Pancreas (tissue), 10 donors: ENCODE results near the gene KIF16B. TPM values are rescaled to one million over a fixed set of nuclear protein-coding genes. Genes with fewer than 3 reads are reported as not detected.
A peak's percentile ranks its signal among the peaks of the same experiment; 100 is the strongest.

ENCODE experiments used
- ATAC-seq, 4 donors: fragments of 200-7000 bp; cut with Tn5 transposase; one replicate each; pipeline versions ENCODE4 v1.8.0 to v1.9.1; 2020; ENCODE audit warnings: mild to moderate bottlenecking in 4 of 4, moderate library complexity in 4 of 4
- DNase-seq, 6 donors: peaks; one replicate each; pipeline ENCODE4 v3.0.0-alpha.2; 2020
- FAIRE-seq: peaks from 2 replicates; lab custom pipeline; 2012; peaks lifted over from hg19 to GRCh38; lab: Jason Lieb, UNC
- H3K27ac ChIP-seq, 4 donors: fragments of 200-600 bp; sonication (generic); 1 replicate in 3 of 4; 2 replicates in 1 of 4; pipeline versions ENCODE4 v1.5.0 to v1.8.0; 2020
- H3K27me3 ChIP-seq, 4 donors: fragments of 200-600 bp; one replicate each; pipeline ENCODE4 v1.8.0; 2021
- H3K36me3 ChIP-seq, 3 donors: fragments of 200-600 bp; sonication (generic) in 1 of 3; one replicate each; pipeline versions ENCODE4 v1.5.0 to v1.8.0; 2020 to 2021
- H3K4me1 ChIP-seq, 3 donors: fragments of 200-600 bp; one replicate each; pipeline ENCODE4 v1.8.0; 2021
- H3K4me3 ChIP-seq, 4 donors: fragments of 200-600 bp; sonication (generic) in 2 of 4; one replicate each; pipeline versions ENCODE4 v1.5.0 to v1.8.0; 2020 to 2021
- H3K9me3 ChIP-seq, 4 donors: fragments of 200-600 bp; one replicate each; pipeline ENCODE4 v1.8.0; 2021
- WGBS, 2 donors: extraction: QIAGEN DNeasy Blood & Tissue Kit; methylation state at CpG; one replicate each; pipeline ENCODE4 v1.1.7; 2013; 5-methylcytosine and 5-hydroxymethylcytosine counted together
- intact Hi-C, 3 donors: fragments of 100-400 bp; cut with DNase I; formaldehyde crosslinking; loops; one replicate each; pipeline versions ENCODE4 v1.11.1 to v1.14.2; 2022
- polyA plus RNA-seq, 2 donors: library from polyadenylated mRNA; stranded (reverse); fragments of 200-250 nt; gene quantifications; one replicate each; pipeline ENCODE4 v1.2.3, GENCODE V29; 2013
- total RNA-seq, 6 donors: library from RNA; stranded (reverse); fragmentation: NEBNext Ultra II Directional in 4 of 6; extraction: Animal tissue kit (Norgen Biotek cat#: 25700) in 4 of 6; gene quantifications; one replicate each; pipeline versions ENCODE4 v1.2.1 to v1.2.4, GENCODE V29; 2021 to 2023
- TF ChIP-seq, protein P1 (sequence below), 4 donors: fragments of 200-600 bp; sonication (generic) in 3 of 4; IDR thresholded peaks; one replicate each; pipeline versions ENCODE4 v1.5.0 to v1.8.0; 2021; ENCODE audit warnings: antibody characterized with exemption in 4 of 4
- donor health status: healthy with polysubstance abuse.
- donor health status: DM: no; HTN: no; CAD: no; lungs with moderate emphysema.
- donor health status: DM: no; HTN: no; CAD: no.
- donor health status: control.
- donor health status: control.
- donor health status: Bipolar disorder and iron deficiency.
- donor health status: DM: yes; HTN: yes; CAD: no.
- donor health status: DM: no; HTN: no; CAD: no.
- donor health status: DM: no; HTN: no; CAD: no.
- donor health status: DM: yes; HTN: yes; CAD: no.

The KIF16B gene
- total and polyA plus RNA-seq, 8 donors = 4.4 to 12.2 (median 7.3) TPM

DNA sequence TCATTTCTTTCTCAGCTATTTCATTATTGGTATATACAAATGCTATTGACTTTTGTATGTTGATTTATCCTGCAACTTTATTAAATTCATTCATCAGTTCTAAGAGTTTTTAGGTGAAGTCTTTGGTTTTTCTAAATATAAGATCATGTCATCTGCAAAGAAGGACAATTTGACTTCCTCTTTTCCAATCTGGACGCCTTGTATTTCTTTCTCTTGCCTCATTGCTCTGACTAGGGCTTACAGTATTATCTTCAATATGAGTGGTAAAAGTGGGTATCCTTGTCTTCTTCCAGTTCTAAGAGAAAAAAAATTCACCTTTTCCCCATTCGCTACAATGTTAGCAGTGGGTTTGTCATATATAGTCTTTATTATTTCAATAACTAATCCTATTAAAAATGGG, 38.0 kb downstream of the KIF16B start:
- H3K27me3 ChIP-seq = no peaks in the 10 kb centered on the region
- no peaks in the 10 kb centered on the region for H3K36me3 ChIP-seq
- no peaks in the 10 kb centered on the region for H3K9me3 ChIP-seq
- no peak for FAIRE-seq
- intact Hi-C loops = no loop called here
- no peaks in the 10 kb centered on the region for H3K4me1 ChIP-seq
- no peak overlapping the region for H3K27ac ChIP-seq
- ATAC-seq = no peak
- 94 to 99% methylated on average over 2 of the region's 2 CpGs for WGBS, 2 donors
- no peak overlapping the region for H3K4me3 ChIP-seq
- TF ChIP-seq, protein P1, sequence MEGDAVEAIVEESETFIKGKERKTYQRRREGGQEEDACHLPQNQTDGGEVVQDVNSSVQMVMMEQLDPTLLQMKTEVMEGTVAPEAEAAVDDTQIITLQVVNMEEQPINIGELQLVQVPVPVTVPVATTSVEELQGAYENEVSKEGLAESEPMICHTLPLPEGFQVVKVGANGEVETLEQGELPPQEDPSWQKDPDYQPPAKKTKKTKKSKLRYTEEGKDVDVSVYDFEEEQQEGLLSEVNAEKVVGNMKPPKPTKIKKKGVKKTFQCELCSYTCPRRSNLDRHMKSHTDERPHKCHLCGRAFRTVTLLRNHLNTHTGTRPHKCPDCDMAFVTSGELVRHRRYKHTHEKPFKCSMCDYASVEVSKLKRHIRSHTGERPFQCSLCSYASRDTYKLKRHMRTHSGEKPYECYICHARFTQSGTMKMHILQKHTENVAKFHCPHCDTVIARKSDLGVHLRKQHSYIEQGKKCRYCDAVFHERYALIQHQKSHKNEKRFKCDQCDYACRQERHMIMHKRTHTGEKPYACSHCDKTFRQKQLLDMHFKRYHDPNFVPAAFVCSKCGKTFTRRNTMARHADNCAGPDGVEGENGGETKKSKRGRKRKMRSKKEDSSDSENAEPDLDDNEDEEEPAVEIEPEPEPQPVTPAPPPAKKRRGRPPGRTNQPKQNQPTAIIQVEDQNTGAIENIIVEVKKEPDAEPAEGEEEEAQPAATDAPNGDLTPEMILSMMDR (IDR thresholded peaks at IDR 0.05) = no peak
- no peak for DNase-seq

- H3K4me1 ChIP-seq = no peaks in the 10 kb centered on the region
- WGBS, 2 donors = 93% methylated on average over 1 of the region's 1 CpG
- no peak overlapping the region for H3K4me3 ChIP-seq
- no peaks in the 10 kb centered on the region for H3K36me3 ChIP-seq
- DNase-seq (no peak), ATAC-seq (peak in 1 of 4 donors; percentile 52), FAIRE-seq (no peak)
- H3K27ac ChIP-seq = no peak overlapping the region
- no peaks in the 10 kb centered on the region for H3K9me3 ChIP-seq
- intact Hi-C loops = no loop called here
- TF ChIP-seq, protein P1 (IDR thresholded peaks at IDR 0.05) = no peak
- H3K27me3 ChIP-seq = no peaks in the 10 kb centered on the region
Measured at GRCh38 chr20:16533502-16533901, 39.7 kb downstream of the KIF16B start.

DNA sequence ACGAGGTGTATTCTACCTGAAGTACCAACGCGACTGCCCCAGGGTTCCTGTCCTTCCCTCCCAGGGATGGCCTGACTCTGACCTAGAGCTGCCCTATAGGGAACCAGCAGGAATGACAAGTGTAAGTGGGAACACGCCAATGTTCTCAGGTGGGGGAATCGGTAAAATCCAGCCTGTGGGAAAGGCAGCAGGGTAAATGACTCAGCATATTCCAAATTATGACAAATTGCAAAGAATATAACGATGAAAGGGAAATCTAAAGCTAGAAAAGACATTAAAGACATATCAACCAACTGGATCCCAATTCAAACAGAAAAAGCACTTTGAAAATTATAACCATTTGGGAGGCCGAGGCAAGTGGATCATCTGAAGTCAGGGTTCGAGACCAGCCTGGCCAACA, 41.8 kb downstream of the KIF16B start:
- ATAC-seq (no peak), FAIRE-seq (no peak), DNase-seq (no peak)
- Histone ChIP-seq H3K27me3 (no peaks in the 10 kb centered on the region), H3K36me3 (no peaks in the 10 kb centered on the region), H3K4me3 (no peak overlapping the region), H3K4me1 (peaks cover 0 to 3% (median 0%) of the 10 kb centered on the region in 3 donors), H3K9me3 (no peaks in the 10 kb centered on the region), H3K27ac (no peak overlapping the region)
- intact Hi-C loops = no loop called here
- 89 to 94% methylated on average over 8 of the region's 8 CpGs for WGBS, 2 donors
- TF ChIP-seq, protein P1 (IDR thresholded peaks at IDR 0.05) = no peak

DNA sequence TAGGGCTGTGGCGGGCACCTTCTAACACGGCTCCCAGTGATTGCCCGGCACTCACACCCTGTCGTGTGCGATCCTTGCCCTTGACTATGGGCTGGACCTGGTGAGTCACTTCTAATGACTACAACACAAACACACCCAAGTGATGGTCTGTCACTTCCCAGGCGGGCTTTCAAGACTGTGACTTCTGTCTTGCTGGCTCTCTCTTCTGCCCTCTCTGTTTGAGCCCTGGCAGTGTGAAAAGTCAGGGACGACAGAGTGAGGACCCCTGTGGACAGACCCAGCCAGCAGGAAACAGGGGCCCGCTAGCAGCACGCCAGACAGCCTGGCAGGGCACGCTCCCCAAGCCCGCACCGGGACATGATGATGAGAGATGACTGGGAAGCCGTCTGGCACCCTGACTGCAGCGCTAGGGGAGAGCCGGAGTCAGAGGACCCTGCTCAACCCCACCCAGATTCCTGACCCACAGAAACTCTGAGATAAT, 43.0 kb downstream of the KIF16B start:
- intact Hi-C loops = no loop called here
- no peak overlapping the region for H3K27ac ChIP-seq

DNA sequence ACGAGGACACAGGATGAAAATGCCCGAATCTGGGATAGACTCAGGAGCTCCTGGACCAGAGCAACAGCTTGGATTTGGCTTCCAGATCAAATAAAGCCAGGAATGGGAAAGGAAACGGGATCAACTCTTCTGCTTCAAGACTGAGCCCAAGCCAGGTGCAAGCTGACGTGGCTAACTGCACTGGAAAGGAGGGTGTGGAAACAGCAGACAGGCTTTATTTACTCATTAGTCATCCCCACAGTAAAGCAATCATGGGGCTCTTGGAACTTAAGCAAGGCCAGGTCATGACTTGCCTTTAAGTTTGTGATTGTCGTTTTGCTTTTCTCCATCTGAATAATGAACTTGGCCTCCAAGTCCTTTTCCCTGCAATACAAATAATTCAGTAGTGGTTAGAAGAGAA, 45.2 kb downstream of the KIF16B start:
- FAIRE-seq (no peak), DNase-seq (peak in 5 of 6 donors; percentile 49 to 76 (median 59)), ATAC-seq (peak; percentile 97 to 99 (median 98))
- Histone ChIP-seq H3K4me3 (no peak overlapping the region), H3K27me3 (no peaks in the 10 kb centered on the region), H3K9me3 (no peaks in the 10 kb centered on the region), H3K27ac (peak overlapping the region in 2 of 4 donors; percentile 57 to 67), H3K36me3 (no peaks in the 10 kb centered on the region), H3K4me1 (peaks cover 0 to 3% (median 0%) of the 10 kb centered on the region in 3 donors)
- intact Hi-C loops = no loop called here
- 39 to 45% methylated on average over 5 of the region's 5 CpGs for WGBS, 2 donors
- TF ChIP-seq, protein P1 (IDR thresholded peaks at IDR 0.05) = no peak

More for the DNA sequence above, 43.0 kb downstream of the KIF16B start:
- FAIRE-seq (no peak), ATAC-seq (peak in 2 of 4 donors; percentile 43 to 65), DNase-seq (no peak)
- TF ChIP-seq, protein P1 (IDR thresholded peaks at IDR 0.05) = no peak
- Histone ChIP-seq H3K9me3 (no peaks in the 10 kb centered on the region), H3K4me3 (no peak overlapping the region), H3K36me3 (no peaks in the 10 kb centered on the region), H3K4me1 (peaks cover 0 to 3% (median 0%) of the 10 kb centered on the region in 3 donors), H3K27me3 (no peaks in the 10 kb centered on the region)
- WGBS, 2 donors = 93 to 94% methylated on average over 15 of the region's 15 CpGs
